ENCODE data around the gene TBC1D2B.
"Not testable (repeated sequence)": the region's sequence is repeated elsewhere in the genome, so short reads cannot be mapped to it uniquely, and the experiment has no call there.

The TBC1D2B gene

DNA sequence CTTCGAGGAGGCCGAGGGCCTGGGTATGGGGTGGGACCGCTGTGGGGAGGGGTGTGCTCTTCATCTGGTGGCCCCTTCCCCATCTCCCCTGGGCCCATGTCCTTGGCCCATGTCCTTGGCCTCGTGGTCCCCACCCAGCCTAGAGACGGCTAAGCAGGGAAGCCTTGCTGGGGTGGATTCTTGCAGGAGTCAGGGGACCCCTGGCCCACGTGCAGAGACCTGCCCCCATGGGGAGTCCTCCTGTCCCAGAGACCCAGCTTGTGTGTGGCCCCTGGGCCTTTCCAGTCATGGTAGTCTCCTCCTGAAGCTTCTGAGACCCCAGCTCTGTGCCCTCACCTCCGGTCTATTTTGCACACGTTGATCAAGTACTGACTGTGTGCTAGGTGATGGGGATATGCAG lies 97.4 kb downstream of the TBC1D2B start:
- no peak overlapping the region for H2AFZ ChIP-seq
- H3K4me1 ChIP-seq = no peaks in the 10 kb centered on the region
- H3K79me2 ChIP-seq = no peaks in the 10 kb centered on the region
- H3K4me3 ChIP-seq (ENCODE audit: low read depth, low read length) = no peak overlapping the region
- no peak overlapping the region for H3K27ac ChIP-seq
- H3K27me3 ChIP-seq (ENCODE audit: control insufficient read depth, insufficient read depth, low read length) = no peaks in the 10 kb centered on the region
- H3K9ac ChIP-seq = no peak overlapping the region
- H3K4me2 ChIP-seq (ENCODE audit: low read length) = no peak overlapping the region
- TF ChIP-seq, protein P1, sequence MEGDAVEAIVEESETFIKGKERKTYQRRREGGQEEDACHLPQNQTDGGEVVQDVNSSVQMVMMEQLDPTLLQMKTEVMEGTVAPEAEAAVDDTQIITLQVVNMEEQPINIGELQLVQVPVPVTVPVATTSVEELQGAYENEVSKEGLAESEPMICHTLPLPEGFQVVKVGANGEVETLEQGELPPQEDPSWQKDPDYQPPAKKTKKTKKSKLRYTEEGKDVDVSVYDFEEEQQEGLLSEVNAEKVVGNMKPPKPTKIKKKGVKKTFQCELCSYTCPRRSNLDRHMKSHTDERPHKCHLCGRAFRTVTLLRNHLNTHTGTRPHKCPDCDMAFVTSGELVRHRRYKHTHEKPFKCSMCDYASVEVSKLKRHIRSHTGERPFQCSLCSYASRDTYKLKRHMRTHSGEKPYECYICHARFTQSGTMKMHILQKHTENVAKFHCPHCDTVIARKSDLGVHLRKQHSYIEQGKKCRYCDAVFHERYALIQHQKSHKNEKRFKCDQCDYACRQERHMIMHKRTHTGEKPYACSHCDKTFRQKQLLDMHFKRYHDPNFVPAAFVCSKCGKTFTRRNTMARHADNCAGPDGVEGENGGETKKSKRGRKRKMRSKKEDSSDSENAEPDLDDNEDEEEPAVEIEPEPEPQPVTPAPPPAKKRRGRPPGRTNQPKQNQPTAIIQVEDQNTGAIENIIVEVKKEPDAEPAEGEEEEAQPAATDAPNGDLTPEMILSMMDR (IDR thresholded peaks at IDR 0.05) = no peak
- no peaks in the 10 kb centered on the region for H3K36me3 ChIP-seq (ENCODE audit: control insufficient read depth, insufficient read depth, low read length)
- no peaks in the 10 kb centered on the region for H3K9me3 ChIP-seq (ENCODE audit: control insufficient read depth, low read length)

DNA sequence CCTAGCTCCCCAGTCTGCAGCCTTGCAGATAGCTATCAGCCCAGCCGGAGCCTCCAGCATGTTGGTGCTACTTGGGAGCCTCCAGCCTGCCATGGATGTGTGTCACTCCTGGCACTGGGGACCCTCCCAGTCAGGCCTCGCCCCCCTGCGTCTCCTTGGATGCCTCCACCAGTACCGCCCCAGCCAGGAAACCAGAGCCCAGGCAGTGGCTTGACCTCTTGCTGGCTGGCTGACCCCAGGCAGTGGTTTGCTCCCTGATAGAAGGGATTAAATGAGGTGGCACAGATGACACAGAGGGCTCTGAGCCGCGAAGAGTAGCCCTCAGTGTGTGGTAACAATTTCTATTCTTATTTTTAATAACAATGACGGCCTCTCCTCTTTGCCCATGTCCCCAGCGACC lies 98.4 kb downstream of the TBC1D2B start:
- not testable (repeated sequence) for H3K9ac ChIP-seq; H2AFZ ChIP-seq; H3K27me3 ChIP-seq (ENCODE audit: control insufficient read depth, insufficient read depth, low read length); H3K36me3 ChIP-seq (ENCODE audit: control insufficient read depth, insufficient read depth, low read length); H3K4me3 ChIP-seq (ENCODE audit: low read depth, low read length); H3K9me3 ChIP-seq (ENCODE audit: control insufficient read depth, low read length); H3K79me2 ChIP-seq; H3K4me1 ChIP-seq; H3K4me2 ChIP-seq (ENCODE audit: low read length); H3K27ac ChIP-seq

DNA sequence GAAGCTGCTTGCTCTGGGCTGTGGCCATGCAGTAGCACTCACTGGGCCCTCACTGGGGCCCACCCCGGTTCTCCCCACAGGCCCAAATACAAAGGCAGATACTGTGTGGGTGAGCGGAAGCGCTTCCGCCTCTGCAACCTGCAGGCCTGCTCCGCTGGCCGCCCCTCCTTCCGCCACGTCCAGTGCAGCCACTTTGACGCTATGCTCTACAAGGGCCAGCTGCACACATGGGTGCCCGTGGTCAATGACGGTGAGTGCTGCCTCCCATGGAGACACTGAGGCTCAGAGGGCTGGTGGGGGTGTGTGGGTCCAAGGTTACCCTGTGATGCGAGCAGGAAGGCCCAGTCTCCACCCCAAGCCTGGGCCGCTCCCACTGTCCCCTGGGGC lies 98.8 kb downstream of the TBC1D2B start:
- H3K4me1 ChIP-seq; H3K79me2 ChIP-seq; H3K9me3 ChIP-seq (ENCODE audit: control insufficient read depth, low read length); H3K4me3 ChIP-seq (ENCODE audit: low read depth, low read length); H3K27ac ChIP-seq; H2AFZ ChIP-seq; H3K36me3 ChIP-seq (ENCODE audit: control insufficient read depth, insufficient read depth, low read length); H3K9ac ChIP-seq; H3K27me3 ChIP-seq (ENCODE audit: control insufficient read depth, insufficient read depth, low read length); H3K4me2 ChIP-seq (ENCODE audit: low read length): not testable (repeated sequence)

DNA sequence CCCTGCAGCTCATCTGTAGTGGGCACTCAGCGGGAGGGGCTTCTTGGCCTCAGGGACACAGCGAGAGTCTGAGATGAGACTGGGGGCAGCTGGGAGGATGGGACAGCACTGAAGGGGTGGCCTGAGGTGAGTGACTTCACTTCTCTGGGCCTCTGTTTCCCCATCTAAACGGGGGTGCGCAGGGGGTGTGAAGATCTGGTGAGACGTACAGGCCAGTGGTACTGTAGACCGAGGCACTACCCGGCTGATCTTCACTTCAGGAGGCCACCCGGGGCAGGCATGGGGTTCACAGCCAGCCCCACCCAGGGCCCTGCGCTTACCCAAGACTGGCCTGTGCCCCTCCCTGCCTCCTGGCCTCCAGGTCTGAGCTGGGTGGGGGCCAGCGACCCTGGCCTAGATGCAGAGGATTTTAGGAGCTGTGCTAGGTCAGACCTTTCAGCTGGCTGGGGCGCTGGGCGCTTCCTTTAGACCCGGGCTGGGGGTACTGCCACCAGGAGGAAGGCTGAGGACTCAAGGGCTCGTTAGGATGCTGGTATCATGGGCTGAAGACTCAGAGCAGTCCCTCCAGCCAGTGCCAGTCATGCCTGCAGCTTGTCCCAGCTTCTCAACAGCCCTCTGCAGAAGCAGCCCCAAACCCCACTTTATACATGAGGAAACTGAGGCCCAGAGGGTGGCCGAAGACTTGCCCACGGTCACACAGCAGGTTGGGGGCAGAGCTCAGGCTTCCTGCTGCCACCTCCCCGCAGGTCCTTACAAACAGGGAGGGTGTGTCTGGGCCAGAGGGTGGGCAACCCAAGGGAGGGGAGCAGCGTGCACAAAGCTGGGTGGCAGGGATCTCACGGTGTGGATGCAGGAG lies 99.4 kb downstream of the TBC1D2B start:
- H3K36me3 ChIP-seq (ENCODE audit: control insufficient read depth, insufficient read depth, low read length); H3K27ac ChIP-seq; H3K79me2 ChIP-seq; H2AFZ ChIP-seq; H3K9ac ChIP-seq; H3K4me3 ChIP-seq (ENCODE audit: low read depth, low read length); H3K4me2 ChIP-seq (ENCODE audit: low read length); H3K4me1 ChIP-seq; H3K27me3 ChIP-seq (ENCODE audit: control insufficient read depth, insufficient read depth, low read length); H3K9me3 ChIP-seq (ENCODE audit: control insufficient read depth, low read length): not testable (repeated sequence)

DNA sequence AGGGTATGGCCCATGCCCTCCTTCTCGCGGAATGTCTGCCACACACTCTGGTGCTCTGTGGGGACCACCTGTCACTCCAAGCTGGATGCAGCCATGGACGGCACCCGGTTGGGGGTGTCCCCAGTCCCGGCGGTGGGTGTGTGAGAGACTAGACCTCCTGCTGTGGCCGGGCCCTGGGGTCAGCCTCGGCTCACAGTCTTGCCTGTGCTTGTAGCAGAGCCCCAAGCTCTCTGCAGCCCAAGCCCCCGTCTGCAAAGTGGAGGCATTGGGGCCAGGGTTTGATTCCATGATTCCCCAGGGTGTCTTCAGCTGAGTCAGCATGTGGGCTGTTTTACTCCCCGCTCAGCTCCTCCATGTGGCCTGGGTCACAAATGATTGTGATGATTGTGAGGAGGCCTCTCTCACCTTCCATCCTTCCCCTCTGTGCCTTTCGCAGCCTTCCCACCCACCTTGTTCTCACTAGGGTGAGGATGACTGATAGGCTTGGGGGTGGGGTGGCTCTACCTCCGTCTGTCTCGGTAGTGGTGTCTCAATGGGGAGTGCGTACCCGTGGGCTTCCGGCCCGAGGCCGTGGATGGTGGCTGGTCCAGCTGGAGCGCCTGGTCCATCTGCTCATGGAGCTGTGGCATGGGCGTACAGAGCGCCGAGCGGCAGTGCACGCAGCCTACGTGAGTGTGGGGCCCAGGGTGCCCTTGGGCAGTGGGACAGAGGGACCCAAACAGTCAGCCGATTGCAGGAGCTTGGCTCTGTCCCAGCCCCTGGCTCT lies 100.6 kb downstream of the TBC1D2B start:
- not testable (repeated sequence) for H3K36me3 ChIP-seq (ENCODE audit: control insufficient read depth, insufficient read depth, low read length); H3K79me2 ChIP-seq; H3K27me3 ChIP-seq (ENCODE audit: control insufficient read depth, insufficient read depth, low read length); H3K4me1 ChIP-seq; H2AFZ ChIP-seq; H3K27ac ChIP-seq; H3K4me2 ChIP-seq (ENCODE audit: low read length); H3K4me3 ChIP-seq (ENCODE audit: low read depth, low read length); H3K9me3 ChIP-seq (ENCODE audit: control insufficient read depth, low read length); H3K9ac ChIP-seq

DNA sequence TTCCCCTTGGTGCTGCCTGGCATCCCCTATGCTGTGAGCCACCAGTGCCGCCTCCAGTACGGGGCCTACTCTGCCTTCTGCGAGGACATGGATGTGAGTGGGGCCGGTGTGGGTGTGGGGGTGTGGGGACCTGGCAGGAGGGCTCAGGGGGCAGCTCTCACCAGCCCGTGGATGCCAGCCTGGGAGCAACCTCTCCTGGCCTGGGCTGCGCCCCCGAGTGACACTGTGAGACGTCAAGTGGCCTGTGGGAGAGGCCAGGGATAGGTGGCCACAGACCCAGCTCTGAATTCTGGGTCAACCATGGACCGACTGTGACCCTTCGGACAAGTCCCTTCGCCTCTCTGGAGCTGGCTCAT lies 101.4 kb downstream of the TBC1D2B start:
- not testable (repeated sequence) for H3K36me3 ChIP-seq (ENCODE audit: control insufficient read depth, insufficient read depth, low read length); H3K27me3 ChIP-seq (ENCODE audit: control insufficient read depth, insufficient read depth, low read length); H3K27ac ChIP-seq; H2AFZ ChIP-seq; H3K9ac ChIP-seq; H3K4me3 ChIP-seq (ENCODE audit: low read depth, low read length); H3K9me3 ChIP-seq (ENCODE audit: control insufficient read depth, low read length); H3K79me2 ChIP-seq; H3K4me1 ChIP-seq; H3K4me2 ChIP-seq (ENCODE audit: low read length)

DNA sequence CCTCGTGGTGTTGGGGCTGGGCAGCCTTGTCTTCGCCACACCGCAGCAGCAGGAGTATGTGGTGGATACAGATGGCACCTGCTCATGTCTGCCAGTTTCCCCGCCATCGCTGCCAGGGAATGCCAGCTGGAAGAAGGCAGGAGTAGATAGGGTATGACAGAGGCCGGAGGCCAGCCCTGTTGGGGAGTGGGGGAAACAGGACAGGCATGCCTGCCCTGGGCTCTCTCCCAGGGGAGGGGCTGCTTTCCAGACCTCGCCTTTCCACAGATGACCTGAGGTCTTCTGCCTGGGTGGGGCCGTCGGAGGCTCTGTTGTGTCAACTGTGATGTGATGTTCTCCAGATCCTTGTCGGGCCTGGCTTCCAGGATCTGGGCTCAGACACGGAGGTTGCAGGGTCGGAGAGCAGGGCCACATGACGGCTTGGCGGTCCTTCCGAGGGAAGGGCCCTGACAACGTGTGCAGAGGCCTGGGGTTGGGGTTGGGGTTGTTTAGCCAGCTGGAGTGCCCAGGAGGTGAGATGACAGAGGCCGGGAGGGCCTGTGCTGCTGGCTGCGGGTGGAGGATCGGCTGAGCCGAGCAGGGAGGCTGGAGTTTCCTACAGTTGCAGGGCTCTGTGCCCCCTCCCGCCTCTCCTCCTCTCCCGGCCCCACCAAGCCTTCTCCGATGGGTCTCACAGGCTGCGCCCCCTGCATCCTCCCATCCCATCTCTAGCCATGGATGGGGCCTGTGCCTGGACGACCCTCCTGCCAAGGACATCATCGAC lies 102.0 kb downstream of the TBC1D2B start:
- Histone ChIP-seq H3K4me1 (no peaks in the 10 kb centered on the region), H3K79me2 (no peaks in the 10 kb centered on the region), H3K27ac (no peak overlapping the region), H3K9me3 (ENCODE audit: control insufficient read depth, low read length) (no peaks in the 10 kb centered on the region), H3K4me2 (ENCODE audit: low read length) (no peak overlapping the region), H3K4me3 (ENCODE audit: low read depth, low read length) (no peak overlapping the region), H3K36me3 (ENCODE audit: control insufficient read depth, insufficient read depth, low read length) (no peaks in the 10 kb centered on the region), H2AFZ (no peak overlapping the region), H3K9ac (no peak overlapping the region), H3K27me3 (ENCODE audit: control insufficient read depth, insufficient read depth, low read length) (no peaks in the 10 kb centered on the region)
- TF ChIP-seq, protein P1 (IDR thresholded peaks at IDR 0.05) = no peak
